ENCODE results near the gene LONP1. TPM values are rescaled to one million over a fixed set of nuclear protein-coding genes. Genes with fewer than 3 reads are reported as not detected.
"Not testable (repeated sequence)": the region's sequence is repeated elsewhere in the genome, so short reads cannot be mapped to it uniquely, and the experiment has no call there.

The LONP1 gene, protein sequence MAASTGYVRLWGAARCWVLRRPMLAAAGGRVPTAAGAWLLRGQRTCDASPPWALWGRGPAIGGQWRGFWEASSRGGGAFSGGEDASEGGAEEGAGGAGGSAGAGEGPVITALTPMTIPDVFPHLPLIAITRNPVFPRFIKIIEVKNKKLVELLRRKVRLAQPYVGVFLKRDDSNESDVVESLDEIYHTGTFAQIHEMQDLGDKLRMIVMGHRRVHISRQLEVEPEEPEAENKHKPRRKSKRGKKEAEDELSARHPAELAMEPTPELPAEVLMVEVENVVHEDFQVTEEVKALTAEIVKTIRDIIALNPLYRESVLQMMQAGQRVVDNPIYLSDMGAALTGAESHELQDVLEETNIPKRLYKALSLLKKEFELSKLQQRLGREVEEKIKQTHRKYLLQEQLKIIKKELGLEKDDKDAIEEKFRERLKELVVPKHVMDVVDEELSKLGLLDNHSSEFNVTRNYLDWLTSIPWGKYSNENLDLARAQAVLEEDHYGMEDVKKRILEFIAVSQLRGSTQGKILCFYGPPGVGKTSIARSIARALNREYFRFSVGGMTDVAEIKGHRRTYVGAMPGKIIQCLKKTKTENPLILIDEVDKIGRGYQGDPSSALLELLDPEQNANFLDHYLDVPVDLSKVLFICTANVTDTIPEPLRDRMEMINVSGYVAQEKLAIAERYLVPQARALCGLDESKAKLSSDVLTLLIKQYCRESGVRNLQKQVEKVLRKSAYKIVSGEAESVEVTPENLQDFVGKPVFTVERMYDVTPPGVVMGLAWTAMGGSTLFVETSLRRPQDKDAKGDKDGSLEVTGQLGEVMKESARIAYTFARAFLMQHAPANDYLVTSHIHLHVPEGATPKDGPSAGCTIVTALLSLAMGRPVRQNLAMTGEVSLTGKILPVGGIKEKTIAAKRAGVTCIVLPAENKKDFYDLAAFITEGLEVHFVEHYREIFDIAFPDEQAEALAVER
- 83.2 and 91.1 TPM in 2 replicates for total RNA-seq (2014; rRNA removed; shearing (Covaris generic))
- polyA plus RNA-seq (2015; cell fraction: cytosol; rRNA removed): 136 and 150 TPM in 2 replicates
- 95.3 and 96.7 TPM in 2 replicates for polyA plus RNA-seq (2015; cell fraction: nucleus; rRNA removed)

GRCh38 chr19:5719961-5720790 is at the start of gene LONP1, which contains the start of gene CATSPERD:
Gene LONP1, minus strand, starts transcription at chr19:5720146. Its CDS starts 14 bp downstream, at chr19:5720132.
Gene CATSPERD, plus strand, starts transcription at chr19:5720637. Its CDS starts 101 bp downstream, at chr19:5720738.
- in situ Hi-C loops (cut with HindIII; ENCODE audit: low pct_unique_long_range_greater_than_20kb, low sequenced_read_pairs): no loop called here
- DNase-seq (ENCODE audit: low read depth, low spot score): peak; percentile 98

DNA sequence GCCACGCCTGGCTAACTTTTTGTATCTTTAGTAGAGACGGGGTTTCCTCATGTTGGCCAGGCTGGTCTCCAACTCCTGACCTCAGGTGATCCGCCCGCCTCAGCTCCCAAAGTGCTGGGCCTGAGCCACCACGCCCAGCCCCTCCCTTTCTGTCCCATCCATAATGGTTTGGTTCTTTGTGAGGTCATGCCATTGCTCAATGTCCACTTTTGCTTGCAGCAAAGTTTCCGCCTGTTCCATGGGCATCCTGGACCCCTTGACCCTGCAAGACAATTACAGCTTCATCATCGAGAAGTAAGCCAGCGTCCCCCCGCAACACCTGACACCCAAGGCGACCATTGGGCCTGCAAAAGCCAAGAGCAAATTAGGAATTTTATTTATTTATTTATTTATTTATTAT is 48.0 kb upstream of the LONP1 start:
- DNase-seq (ENCODE audit: low read depth, low spot score): no peak
- in situ Hi-C loops (cut with HindIII; ENCODE audit: low pct_unique_long_range_greater_than_20kb, low sequenced_read_pairs): no loop called here

- no peak for DNase-seq (ENCODE audit: low read depth, low spot score)
- in situ Hi-C loops (cut with HindIII; ENCODE audit: low pct_unique_long_range_greater_than_20kb, low sequenced_read_pairs): no loop called here
Measured at GRCh38 chr19:5765220-5765619, 45.3 kb upstream of the LONP1 start.

DNA sequence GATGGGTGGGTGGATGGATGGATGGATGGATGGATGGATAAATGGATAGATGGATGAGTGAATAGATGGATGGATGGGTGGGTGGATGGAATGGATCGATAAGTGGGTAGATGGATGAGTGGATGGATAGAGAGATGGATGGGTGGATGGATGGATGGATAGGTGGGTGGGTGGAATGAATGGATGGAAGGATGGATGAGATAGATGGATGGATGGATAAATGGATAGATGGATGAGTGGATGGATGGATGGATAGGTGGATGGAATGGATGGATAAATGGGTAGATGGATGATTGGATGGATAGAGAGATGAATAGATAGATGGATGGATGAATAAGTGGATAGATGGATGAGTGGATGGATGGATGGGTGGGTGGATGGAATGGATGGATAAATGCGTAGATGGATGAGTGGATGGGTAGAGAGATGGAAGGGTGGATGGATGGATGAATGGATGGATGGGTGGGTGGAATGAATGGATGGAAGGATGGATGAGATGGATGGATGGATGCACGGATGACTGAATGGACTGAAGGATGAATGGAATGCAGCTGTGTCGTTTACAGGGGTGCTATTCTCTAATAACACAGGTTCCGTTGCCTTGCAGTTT is 42.8 kb upstream of the LONP1 start:
- in situ Hi-C loops (cut with HindIII; ENCODE audit: low pct_unique_long_range_greater_than_20kb, low sequenced_read_pairs): no loop called here
- no peak for DNase-seq (ENCODE audit: low read depth, low spot score)

DNA sequence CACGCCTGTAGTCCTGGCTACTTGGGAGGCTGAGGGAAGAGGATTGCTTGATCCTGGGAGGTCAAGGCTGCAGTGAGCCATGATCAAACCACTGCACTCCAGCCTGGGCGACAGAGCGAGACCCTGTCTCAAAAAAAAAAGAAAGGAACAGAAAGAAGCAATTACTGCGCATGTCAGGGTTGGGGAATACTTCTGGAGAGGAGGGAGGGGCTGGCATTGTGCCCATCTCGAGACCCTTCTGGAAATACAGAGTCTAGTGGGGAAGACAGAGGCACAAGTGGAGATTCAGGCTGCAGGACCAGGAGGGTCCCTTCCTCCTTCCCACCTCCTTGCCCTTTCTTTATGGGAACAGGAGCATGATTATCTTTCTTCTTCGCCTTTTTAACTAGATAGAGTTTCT is 33.8 kb upstream of the LONP1 start:
- no peak for DNase-seq (ENCODE audit: low read depth, low spot score)
- in situ Hi-C loops (cut with HindIII; ENCODE audit: low pct_unique_long_range_greater_than_20kb, low sequenced_read_pairs): no loop called here

GRCh38 chr19:5751709-5752108 is 31.8 kb upstream of the LONP1 start:
- in situ Hi-C loops (cut with HindIII; ENCODE audit: low pct_unique_long_range_greater_than_20kb, low sequenced_read_pairs): no loop called here
- no peak for DNase-seq (ENCODE audit: low read depth, low spot score)

DNA sequence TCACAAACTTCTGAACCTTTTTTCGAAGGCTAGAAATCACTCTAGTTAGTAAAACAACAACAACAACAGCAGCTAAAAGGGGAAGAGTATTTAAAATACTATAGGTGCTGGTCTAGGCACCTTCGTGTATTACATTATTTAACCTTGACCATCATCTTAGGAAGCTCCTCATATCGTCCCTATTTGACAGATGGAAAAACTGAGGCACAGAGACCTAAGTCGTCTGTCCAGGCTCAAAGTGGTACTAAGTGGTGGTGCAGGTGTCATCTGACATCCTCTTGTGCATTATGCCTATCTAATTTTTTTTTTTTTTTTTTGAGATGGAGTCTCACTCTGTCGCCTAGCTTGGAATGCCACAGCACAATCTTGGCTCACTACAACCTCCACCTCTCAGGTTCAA is 29.6 kb upstream of the LONP1 start:
- DNase-seq (ENCODE audit: low read depth, low spot score): no peak
- in situ Hi-C loops (cut with HindIII; ENCODE audit: low pct_unique_long_range_greater_than_20kb, low sequenced_read_pairs): no loop called here

- in situ Hi-C loops (cut with HindIII; ENCODE audit: low pct_unique_long_range_greater_than_20kb, low sequenced_read_pairs); DNase-seq (ENCODE audit: low read depth, low spot score): not testable (repeated sequence)
Measured at GRCh38 chr19:5748920-5749319, 29.0 kb upstream of the LONP1 start.

DNA sequence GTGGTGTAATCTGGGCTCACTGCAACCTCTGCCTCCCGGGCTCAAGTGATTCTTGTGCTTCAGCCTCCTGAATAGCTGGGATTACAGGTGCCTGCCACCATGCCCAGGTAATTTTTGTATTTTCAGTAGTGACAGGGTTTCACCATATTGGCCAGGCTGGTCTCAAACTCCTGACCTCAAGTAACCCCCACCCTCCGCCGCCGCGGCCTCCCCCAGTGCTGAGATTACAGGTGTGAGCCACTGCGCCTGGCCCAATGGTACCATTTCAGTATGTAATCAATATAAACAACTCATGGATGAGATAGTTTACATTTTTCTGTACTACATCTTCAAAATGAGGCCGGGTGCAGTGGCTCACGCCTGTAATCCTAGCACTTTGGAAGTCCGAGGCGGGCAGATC is 25.1 kb upstream of the LONP1 start:
- DNase-seq (ENCODE audit: low read depth, low spot score); in situ Hi-C loops (cut with HindIII; ENCODE audit: low pct_unique_long_range_greater_than_20kb, low sequenced_read_pairs): not testable (repeated sequence)

DNA sequence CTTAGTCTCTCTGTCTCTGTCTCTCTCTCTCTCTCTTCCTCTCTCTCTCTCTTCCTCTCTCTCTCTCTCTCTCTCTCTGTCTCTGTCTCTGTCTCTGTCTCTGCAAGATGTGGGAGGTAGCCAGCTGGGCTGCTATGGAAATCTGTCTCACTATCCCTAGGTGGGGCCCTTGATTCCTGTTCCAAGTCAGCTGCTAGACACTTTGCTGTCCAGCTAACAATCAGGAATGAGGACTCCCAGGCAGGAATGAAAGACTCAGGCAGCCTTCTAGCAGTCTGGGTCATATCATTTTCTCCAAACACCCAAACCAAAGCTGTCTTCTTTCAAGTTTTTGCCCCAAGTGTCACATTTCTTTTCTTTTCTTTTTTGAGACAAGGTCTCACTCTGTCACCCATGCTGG is 23.7 kb upstream of the LONP1 start:
- in situ Hi-C loops (cut with HindIII; ENCODE audit: low pct_unique_long_range_greater_than_20kb, low sequenced_read_pairs): no loop called here
- DNase-seq (ENCODE audit: low read depth, low spot score): peak; percentile 48

GRCh38 chr19:5742051-5742450 is 22.1 kb upstream of the LONP1 start:
- in situ Hi-C loops (cut with HindIII; ENCODE audit: low pct_unique_long_range_greater_than_20kb, low sequenced_read_pairs): no loop called here
- no peak for DNase-seq (ENCODE audit: low read depth, low spot score)

DNA sequence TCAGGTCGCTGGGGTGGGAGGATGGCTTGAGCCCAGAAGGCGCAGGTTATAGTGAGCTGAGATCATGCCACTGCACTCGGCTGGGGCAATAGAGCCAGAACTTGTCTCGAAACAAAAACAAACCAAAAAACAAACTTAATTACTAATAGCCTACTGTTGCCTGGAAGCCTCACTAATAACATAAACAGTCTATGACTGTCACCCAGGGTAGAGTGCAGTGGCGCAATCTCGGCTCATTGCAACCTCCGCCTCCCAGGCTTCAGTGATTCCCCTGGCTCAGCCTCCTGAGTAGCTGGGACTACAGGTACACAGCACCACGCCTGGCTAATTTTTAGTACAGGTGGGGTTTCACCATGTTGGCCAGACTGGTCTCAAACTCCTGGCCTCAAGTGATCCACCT is 18.5 kb upstream of the LONP1 start:
- DNase-seq (ENCODE audit: low read depth, low spot score): no peak
- in situ Hi-C loops (cut with HindIII; ENCODE audit: low pct_unique_long_range_greater_than_20kb, low sequenced_read_pairs): no loop called here

DNA sequence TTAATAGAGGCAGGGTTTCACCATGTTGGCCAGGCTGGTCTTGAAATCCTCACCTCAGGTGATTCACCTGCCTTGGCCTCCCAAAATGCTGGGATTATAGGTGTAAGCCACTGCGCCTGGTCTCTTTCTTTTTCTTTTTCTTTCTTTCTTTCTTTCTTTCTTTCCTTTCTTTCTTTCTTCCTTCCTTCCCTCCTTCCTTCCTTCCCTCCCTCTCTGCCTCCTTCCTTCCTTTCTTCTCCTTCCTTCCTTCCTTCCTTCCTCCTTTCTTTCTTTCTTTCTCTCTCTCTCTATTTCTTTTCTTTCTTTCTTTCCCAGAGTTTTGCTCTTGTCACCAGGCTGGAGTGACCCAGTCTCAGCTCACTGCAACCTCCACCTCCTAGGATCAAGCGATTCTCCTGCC is 13.2 kb upstream of the LONP1 start:
- DNase-seq (ENCODE audit: low read depth, low spot score); in situ Hi-C loops (cut with HindIII; ENCODE audit: low pct_unique_long_range_greater_than_20kb, low sequenced_read_pairs): not testable (repeated sequence)

GRCh38 chr19:5727453-5728050 is 7.6 kb upstream of the LONP1 start:
- in situ Hi-C loops (cut with HindIII; ENCODE audit: low pct_unique_long_range_greater_than_20kb, low sequenced_read_pairs): no loop called here
- no peak for DNase-seq (ENCODE audit: low read depth, low spot score)

- in situ Hi-C loops (cut with HindIII; ENCODE audit: low pct_unique_long_range_greater_than_20kb, low sequenced_read_pairs): no loop called here
- DNase-seq (ENCODE audit: low read depth, low spot score): no peak
Measured at GRCh38 chr19:5719274-5719960, 529 bp downstream of the LONP1 start.

GRCh38 chr19:5718579-5719273 is 1.2 kb downstream of the LONP1 start:
- in situ Hi-C loops (cut with HindIII; ENCODE audit: low pct_unique_long_range_greater_than_20kb, low sequenced_read_pairs): no loop called here
- peak; percentile 37 for DNase-seq (ENCODE audit: low read depth, low spot score)
